NCI-H2029 (cell line): Measurements from ENCODE around the gene ESAM.

Experiments used
- DNase-seq: peaks from one replicate; lab custom pipeline; 2025; lab: John Stamatoyannopoulos, UW

Gene ESAM

GRCh38 chr11:124753205-124753604 is 8.9 kb downstream of the ESAM start:
- no peak for DNase-seq

GRCh38 chr11:124752471-124753102 is 9.5 kb downstream of the ESAM start:
- DNase-seq, result no peak

- no peak for DNase-seq
Observed at GRCh38 chr11:124751741-124752470, 10.2 kb downstream of the ESAM start, which contains the start of gene VSIG2. TSS of gene VSIG2 (minus strand) at chr11:124752255. CDS start at chr11:124752137, 118 bp downstream.

GRCh38 chr11:124751391-124751740 is 10.7 kb downstream of the ESAM start:
- DNase-seq, result no peak

- DNase-seq, result no peak
Observed at GRCh38 chr11:124749912-124750311, 12.2 kb downstream of the ESAM start.

- no peak for DNase-seq
Observed at GRCh38 chr11:124748481-124749343, 13.4 kb downstream of the ESAM start.

- no peak for DNase-seq
Observed at GRCh38 chr11:124748100-124748418, 14.0 kb downstream of the ESAM start.

- no peak for DNase-seq
Observed at GRCh38 chr11:124747406-124748099, 14.5 kb downstream of the ESAM start.

- peak; percentile 65 for DNase-seq
Observed at GRCh38 chr11:124746621-124747243, 15.4 kb downstream of the ESAM start.

- no peak for DNase-seq
Observed at GRCh38 chr11:124745835-124746620, 16.1 kb downstream of the ESAM start.

GRCh38 chr11:124745270-124745834 is 16.7 kb downstream of the ESAM start:
- no peak for DNase-seq

- no peak for DNase-seq
Observed at GRCh38 chr11:124743050-124743449, 19.0 kb downstream of the ESAM start.

GRCh38 chr11:124742555-124742954 is 19.5 kb downstream of the ESAM start:
- no peak for DNase-seq

- no peak for DNase-seq
Observed at GRCh38 chr11:124740277-124740882, 21.7 kb downstream of the ESAM start.

GRCh38 chr11:124739479-124740276 is 22.4 kb downstream of the ESAM start, which contains the start of gene NRGN:
TSS of gene NRGN (plus strand) at chr11:124739942. CDS start at chr11:124740085, 143 bp downstream.
- DNase-seq, result peak; percentile 87

- no peak for DNase-seq
Observed at GRCh38 chr11:124738713-124739478, 23.2 kb downstream of the ESAM start.

GRCh38 chr11:124737638-124738305 is 24.3 kb downstream of the ESAM start:
- DNase-seq, result no peak

GRCh38 chr11:124736736-124737135 is 25.4 kb downstream of the ESAM start:
- DNase-seq, result no peak
